Measurements from ENCODE around the gene ITM2A.

GRCh38 chrX:79361192-79361870 is 5.8 kb downstream of the ITM2A start:
- TF ChIP-seq, protein P1, sequence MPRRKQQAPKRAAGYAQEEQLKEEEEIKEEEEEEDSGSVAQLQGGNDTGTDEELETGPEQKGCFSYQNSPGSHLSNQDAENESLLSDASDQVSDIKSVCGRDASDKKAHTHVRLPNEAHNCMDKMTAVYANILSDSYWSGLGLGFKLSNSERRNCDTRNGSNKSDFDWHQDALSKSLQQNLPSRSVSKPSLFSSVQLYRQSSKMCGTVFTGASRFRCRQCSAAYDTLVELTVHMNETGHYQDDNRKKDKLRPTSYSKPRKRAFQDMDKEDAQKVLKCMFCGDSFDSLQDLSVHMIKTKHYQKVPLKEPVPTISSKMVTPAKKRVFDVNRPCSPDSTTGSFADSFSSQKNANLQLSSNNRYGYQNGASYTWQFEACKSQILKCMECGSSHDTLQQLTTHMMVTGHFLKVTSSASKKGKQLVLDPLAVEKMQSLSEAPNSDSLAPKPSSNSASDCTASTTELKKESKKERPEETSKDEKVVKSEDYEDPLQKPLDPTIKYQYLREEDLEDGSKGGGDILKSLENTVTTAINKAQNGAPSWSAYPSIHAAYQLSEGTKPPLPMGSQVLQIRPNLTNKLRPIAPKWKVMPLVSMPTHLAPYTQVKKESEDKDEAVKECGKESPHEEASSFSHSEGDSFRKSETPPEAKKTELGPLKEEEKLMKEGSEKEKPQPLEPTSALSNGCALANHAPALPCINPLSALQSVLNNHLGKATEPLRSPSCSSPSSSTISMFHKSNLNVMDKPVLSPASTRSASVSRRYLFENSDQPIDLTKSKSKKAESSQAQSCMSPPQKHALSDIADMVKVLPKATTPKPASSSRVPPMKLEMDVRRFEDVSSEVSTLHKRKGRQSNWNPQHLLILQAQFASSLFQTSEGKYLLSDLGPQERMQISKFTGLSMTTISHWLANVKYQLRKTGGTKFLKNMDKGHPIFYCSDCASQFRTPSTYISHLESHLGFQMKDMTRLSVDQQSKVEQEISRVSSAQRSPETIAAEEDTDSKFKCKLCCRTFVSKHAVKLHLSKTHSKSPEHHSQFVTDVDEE (CRISPR knock-in tag; IDR thresholded peaks at IDR 0.05), result no peak
- TF ChIP-seq, protein P2, sequence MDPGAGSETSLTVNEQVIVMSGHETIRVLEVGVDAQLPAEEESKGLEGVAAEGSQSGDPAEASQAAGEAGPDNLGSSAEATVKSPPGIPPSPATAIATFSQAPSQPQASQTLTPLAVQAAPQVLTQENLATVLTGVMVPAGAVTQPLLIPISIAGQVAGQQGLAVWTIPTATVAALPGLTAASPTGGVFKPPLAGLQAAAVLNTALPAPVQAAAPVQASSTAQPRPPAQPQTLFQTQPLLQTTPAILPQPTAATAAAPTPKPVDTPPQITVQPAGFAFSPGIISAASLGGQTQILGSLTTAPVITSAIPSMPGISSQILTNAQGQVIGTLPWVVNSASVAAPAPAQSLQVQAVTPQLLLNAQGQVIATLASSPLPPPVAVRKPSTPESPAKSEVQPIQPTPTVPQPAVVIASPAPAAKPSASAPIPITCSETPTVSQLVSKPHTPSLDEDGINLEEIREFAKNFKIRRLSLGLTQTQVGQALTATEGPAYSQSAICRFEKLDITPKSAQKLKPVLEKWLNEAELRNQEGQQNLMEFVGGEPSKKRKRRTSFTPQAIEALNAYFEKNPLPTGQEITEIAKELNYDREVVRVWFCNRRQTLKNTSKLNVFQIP (CRISPR knock-in tag; IDR thresholded peaks at IDR 0.05; ENCODE audit: borderline replicate concordance, low read depth), result no peak
- TF ChIP-seq TCF4 (CRISPR knock-in tag; IDR thresholded peaks at IDR 0.05; ENCODE audit: borderline replicate concordance) (no peak), PATZ1 (CRISPR knock-in tag; IDR thresholded peaks at IDR 0.05; ENCODE audit: borderline replicate concordance) (no peak), CREB5 (CRISPR knock-in tag; IDR thresholded peaks at IDR 0.05; ENCODE audit: low read depth) (no peak), BACH2 (CRISPR knock-in tag; IDR thresholded peaks at IDR 0.05; ENCODE audit: borderline replicate concordance) (no peak), CSRNP3 (CRISPR knock-in tag; IDR thresholded peaks at IDR 0.05) (no peak), ARNTL (CRISPR knock-in tag; IDR thresholded peaks at IDR 0.05; ENCODE audit: borderline replicate concordance, low read depth) (no peak), ZFP30 (CRISPR knock-in tag; IDR thresholded peaks at IDR 0.05) (no peak), SNAI2 (CRISPR knock-in tag; IDR thresholded peaks at IDR 0.05) (no peak)

Measured in SK-N-SH treated with all-trans-retinoic acid at 6 μM for 48 hours (cell line).